ENCODE data around the gene PEPD.

Gene PEPD

GRCh38 chr19:33376423-33376822 lies 145.2 kb downstream of the PEPD start:
- DNase-seq, result no peak

GRCh38 chr19:33375837-33376159 lies 145.8 kb downstream of the PEPD start:
- DNase-seq, result no peak

- DNase-seq, result no peak
Measured at GRCh38 chr19:33375156-33375836, 146.3 kb downstream of the PEPD start.

GRCh38 chr19:33374236-33374714 lies 147.3 kb downstream of the PEPD start:
- DNase-seq, result no peak

- DNase-seq, result peak; percentile 73
Measured at GRCh38 chr19:33373453-33374235, 147.9 kb downstream of the PEPD start, which contains the start of gene CEBPG. CEBPG (plus strand) TSS chr19:33373709; CDS start chr19:33379240, 5,531 bp downstream.

- no peak for DNase-seq
Measured at GRCh38 chr19:33370783-33371182, 150.8 kb downstream of the PEPD start.

- DNase-seq, result no peak
Measured at GRCh38 chr19:33368074-33368864, 153.3 kb downstream of the PEPD start.

- no peak for DNase-seq
Measured at GRCh38 chr19:33366897-33367296, 154.7 kb downstream of the PEPD start.

- DNase-seq, result no peak
Measured at GRCh38 chr19:33366127-33366526, 155.5 kb downstream of the PEPD start.

- no peak for DNase-seq
Measured at GRCh38 chr19:33365691-33366090, 155.9 kb downstream of the PEPD start.

- no peak for DNase-seq
Measured at GRCh38 chr19:33363476-33363875, 158.1 kb downstream of the PEPD start.

GRCh38 chr19:33362508-33363228 lies 158.9 kb downstream of the PEPD start:
- DNase-seq, result no peak

GRCh38 chr19:33359581-33359980 lies 162.0 kb downstream of the PEPD start:
- DNase-seq, result no peak

- no peak for DNase-seq
Measured at GRCh38 chr19:33358408-33358807, 163.2 kb downstream of the PEPD start.

GRCh38 chr19:33357556-33357955 lies 164.0 kb downstream of the PEPD start:
- no peak for DNase-seq

- DNase-seq, result no peak
Measured at GRCh38 chr19:33355535-33355934, 166.1 kb downstream of the PEPD start.

GRCh38 chr19:33350538-33351309 lies 170.9 kb downstream of the PEPD start:
- peak; percentile 21 for DNase-seq

- DNase-seq, result no peak
Measured at GRCh38 chr19:33349319-33350289, 172.0 kb downstream of the PEPD start.

GRCh38 chr19:33348301-33349010 lies 173.1 kb downstream of the PEPD start:
- no peak for DNase-seq

- DNase-seq, result no peak
Measured at GRCh38 chr19:33347300-33347699, 174.3 kb downstream of the PEPD start.
